ENCODE measurements around the gene SUMF2. TPM values are rescaled to one million over a fixed set of nuclear protein-coding genes. Genes with fewer than 3 reads are reported as not detected.
"Not testable (repeated sequence)": the region's sequence is repeated elsewhere in the genome, so short reads cannot be mapped to it uniquely, and the experiment has no call there.

The SUMF2 gene
- total RNA-seq, 1 experiment from 2014 or later: 99.6 TPM

DNA sequence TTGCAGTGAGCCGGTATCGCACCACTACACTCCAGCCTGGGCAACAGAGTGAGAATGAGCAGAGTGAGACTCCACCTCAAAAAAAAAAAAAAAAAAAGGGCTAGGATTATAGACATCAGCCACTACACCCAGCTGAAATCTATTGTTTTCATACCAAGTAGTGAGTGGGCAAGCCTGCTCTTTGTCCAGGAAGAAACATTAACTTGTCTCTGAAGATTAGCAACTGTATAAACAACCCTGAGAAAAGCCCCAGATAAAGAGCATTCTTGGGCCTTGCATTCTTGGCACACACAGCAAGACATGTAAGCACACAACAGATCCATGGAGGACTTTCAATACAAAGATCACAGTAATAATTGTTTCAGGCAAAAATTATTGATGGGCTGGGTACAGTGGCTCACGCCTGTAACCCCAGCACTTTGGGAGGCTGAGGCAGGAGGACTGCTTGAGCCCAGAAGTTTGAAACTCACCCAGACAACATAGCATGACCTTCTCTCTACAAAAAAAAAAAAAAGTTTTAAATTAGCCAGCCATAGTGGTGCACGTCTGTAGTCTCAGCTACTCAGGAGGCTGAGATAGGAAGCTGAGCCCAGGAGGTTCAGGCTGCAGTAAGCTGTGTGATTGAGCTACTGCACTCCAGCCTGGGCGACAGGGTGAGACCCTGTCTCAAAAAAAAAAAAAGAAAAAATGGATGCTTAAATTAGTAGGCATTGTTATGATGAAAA lies 17.2 kb upstream of the SUMF2 start:
- Mint-ChIP-seq H3K27me3 (ENCODE audit: low read depth) (no peaks in the 10 kb centered on the region), H3K36me3 (peaks cover 17% of the 10 kb centered on the region), H3K27ac (no peak overlapping the region), H3K9me3 (no peaks in the 10 kb centered on the region), H3K4me1 (peaks cover 4% of the 10 kb centered on the region; the same call in 1 of the 2 replicates), H3K4me3 (no peak overlapping the region)
- DNase-seq (ENCODE audit: low spot score) (no peak), ATAC-seq (no peak)
- TF ChIP-seq KAT7 (CRISPR knock-in tag; IDR thresholded peaks at IDR 0.05; ENCODE audit: borderline replicate concordance): no peak
- no peak for TF ChIP-seq GABPB1 (CRISPR knock-in tag; IDR thresholded peaks at IDR 0.05)
- no peak for TF ChIP-seq IRF2 (CRISPR knock-in tag; IDR thresholded peaks at IDR 0.05; ENCODE audit: borderline replicate concordance, low read depth)
- no peak for TF ChIP-seq ZNF219 (CRISPR knock-in tag; IDR thresholded peaks at IDR 0.05; ENCODE audit: borderline replicate concordance)
- TF ChIP-seq, protein P1, sequence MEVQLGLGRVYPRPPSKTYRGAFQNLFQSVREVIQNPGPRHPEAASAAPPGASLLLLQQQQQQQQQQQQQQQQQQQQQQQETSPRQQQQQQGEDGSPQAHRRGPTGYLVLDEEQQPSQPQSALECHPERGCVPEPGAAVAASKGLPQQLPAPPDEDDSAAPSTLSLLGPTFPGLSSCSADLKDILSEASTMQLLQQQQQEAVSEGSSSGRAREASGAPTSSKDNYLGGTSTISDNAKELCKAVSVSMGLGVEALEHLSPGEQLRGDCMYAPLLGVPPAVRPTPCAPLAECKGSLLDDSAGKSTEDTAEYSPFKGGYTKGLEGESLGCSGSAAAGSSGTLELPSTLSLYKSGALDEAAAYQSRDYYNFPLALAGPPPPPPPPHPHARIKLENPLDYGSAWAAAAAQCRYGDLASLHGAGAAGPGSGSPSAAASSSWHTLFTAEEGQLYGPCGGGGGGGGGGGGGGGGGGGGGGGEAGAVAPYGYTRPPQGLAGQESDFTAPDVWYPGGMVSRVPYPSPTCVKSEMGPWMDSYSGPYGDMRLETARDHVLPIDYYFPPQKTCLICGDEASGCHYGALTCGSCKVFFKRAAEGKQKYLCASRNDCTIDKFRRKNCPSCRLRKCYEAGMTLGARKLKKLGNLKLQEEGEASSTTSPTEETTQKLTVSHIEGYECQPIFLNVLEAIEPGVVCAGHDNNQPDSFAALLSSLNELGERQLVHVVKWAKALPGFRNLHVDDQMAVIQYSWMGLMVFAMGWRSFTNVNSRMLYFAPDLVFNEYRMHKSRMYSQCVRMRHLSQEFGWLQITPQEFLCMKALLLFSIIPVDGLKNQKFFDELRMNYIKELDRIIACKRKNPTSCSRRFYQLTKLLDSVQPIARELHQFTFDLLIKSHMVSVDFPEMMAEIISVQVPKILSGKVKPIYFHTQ (CRISPR knock-in tag; IDR thresholded peaks at IDR 0.05): no peak
- TF ChIP-seq NR1H2 (CRISPR knock-in tag; IDR thresholded peaks at IDR 0.05): no peak
- TF ChIP-seq PRRX2 (CRISPR knock-in tag; IDR thresholded peaks at IDR 0.05): no peak
- no peak for TF ChIP-seq FOXP1 (CRISPR knock-in tag; IDR thresholded peaks at IDR 0.05; ENCODE audit: borderline replicate concordance)
- TF ChIP-seq, protein P2, sequence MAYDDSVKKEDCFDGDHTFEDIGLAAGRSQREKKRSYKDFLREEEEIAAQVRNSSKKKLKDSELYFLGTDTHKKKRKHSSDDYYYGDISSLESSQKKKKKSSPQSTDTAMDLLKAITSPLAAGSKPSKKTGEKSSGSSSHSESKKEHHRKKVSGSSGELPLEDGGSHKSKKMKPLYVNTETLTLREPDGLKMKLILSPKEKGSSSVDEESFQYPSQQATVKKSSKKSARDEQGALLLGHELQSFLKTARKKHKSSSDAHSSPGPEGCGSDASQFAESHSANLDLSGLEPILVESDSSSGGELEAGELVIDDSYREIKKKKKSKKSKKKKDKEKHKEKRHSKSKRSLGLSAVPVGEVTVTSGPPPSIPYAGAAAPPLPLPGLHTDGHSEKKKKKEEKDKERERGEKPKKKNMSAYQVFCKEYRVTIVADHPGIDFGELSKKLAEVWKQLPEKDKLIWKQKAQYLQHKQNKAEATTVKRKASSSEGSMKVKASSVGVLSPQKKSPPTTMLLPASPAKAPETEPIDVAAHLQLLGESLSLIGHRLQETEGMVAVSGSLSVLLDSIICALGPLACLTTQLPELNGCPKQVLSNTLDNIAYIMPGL (CRISPR knock-in tag; IDR thresholded peaks at IDR 0.05): no peak
- no peak for TF ChIP-seq ELF4 (CRISPR knock-in tag; IDR thresholded peaks at IDR 0.05; ENCODE audit: low read depth)
- TF ChIP-seq ZNF138 (CRISPR knock-in tag; conservative IDR thresholded peaks at IDR 0.05): no peak
- TF ChIP-seq, protein P3, sequence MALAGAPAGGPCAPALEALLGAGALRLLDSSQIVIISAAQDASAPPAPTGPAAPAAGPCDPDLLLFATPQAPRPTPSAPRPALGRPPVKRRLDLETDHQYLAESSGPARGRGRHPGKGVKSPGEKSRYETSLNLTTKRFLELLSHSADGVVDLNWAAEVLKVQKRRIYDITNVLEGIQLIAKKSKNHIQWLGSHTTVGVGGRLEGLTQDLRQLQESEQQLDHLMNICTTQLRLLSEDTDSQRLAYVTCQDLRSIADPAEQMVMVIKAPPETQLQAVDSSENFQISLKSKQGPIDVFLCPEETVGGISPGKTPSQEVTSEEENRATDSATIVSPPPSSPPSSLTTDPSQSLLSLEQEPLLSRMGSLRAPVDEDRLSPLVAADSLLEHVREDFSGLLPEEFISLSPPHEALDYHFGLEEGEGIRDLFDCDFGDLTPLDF (CRISPR knock-in tag; IDR thresholded peaks at IDR 0.05): no peak
- TF ChIP-seq RORB (CRISPR knock-in tag; IDR thresholded peaks at IDR 0.05): no peak
- no peak for TF ChIP-seq HMGA2 (CRISPR knock-in tag; IDR thresholded peaks at IDR 0.05)
- TF ChIP-seq, protein P4, sequence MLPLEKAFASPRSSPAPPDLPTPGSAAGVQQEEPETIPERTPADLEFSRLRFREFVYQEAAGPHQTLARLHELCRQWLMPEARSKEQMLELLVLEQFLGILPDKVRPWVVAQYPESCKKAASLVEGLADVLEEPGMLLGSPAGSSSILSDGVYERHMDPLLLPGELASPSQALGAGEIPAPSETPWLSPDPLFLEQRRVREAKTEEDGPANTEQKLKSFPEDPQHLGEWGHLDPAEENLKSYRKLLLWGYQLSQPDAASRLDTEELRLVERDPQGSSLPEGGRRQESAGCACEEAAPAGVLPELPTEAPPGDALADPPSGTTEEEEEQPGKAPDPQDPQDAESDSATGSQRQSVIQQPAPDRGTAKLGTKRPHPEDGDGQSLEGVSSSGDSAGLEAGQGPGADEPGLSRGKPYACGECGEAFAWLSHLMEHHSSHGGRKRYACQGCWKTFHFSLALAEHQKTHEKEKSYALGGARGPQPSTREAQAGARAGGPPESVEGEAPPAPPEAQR (CRISPR knock-in tag; IDR thresholded peaks at IDR 0.05): no peak
- no peak for TF ChIP-seq NFYB (CRISPR knock-in tag; conservative IDR thresholded peaks at IDR 0.05; ENCODE audit: low read depth)
- TF ChIP-seq, protein P5, sequence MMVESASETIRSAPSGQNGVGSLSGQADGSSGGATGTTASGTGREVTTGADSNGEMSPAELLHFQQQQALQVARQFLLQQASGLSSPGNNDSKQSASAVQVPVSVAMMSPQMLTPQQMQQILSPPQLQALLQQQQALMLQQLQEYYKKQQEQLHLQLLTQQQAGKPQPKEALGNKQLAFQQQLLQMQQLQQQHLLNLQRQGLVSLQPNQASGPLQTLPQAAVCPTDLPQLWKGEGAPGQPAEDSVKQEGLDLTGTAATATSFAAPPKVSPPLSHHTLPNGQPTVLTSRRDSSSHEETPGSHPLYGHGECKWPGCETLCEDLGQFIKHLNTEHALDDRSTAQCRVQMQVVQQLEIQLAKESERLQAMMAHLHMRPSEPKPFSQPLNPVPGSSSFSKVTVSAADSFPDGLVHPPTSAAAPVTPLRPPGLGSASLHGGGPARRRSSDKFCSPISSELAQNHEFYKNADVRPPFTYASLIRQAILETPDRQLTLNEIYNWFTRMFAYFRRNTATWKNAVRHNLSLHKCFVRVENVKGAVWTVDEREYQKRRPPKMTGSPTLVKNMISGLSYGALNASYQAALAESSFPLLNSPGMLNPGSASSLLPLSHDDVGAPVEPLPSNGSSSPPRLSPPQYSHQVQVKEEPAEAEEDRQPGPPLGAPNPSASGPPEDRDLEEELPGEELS (CRISPR knock-in tag; IDR thresholded peaks at IDR 0.05): no peak
- TF ChIP-seq ZNF396 (CRISPR knock-in tag; IDR thresholded peaks at IDR 0.05; ENCODE audit: borderline replicate concordance): no peak
- no peak for TF ChIP-seq ZNF317 (CRISPR knock-in tag; IDR thresholded peaks at IDR 0.05; ENCODE audit: borderline replicate concordance, low read depth)
- POLR2A ChIA-PET: no interaction called here
- CTCF ChIA-PET: no interaction called here

DNA sequence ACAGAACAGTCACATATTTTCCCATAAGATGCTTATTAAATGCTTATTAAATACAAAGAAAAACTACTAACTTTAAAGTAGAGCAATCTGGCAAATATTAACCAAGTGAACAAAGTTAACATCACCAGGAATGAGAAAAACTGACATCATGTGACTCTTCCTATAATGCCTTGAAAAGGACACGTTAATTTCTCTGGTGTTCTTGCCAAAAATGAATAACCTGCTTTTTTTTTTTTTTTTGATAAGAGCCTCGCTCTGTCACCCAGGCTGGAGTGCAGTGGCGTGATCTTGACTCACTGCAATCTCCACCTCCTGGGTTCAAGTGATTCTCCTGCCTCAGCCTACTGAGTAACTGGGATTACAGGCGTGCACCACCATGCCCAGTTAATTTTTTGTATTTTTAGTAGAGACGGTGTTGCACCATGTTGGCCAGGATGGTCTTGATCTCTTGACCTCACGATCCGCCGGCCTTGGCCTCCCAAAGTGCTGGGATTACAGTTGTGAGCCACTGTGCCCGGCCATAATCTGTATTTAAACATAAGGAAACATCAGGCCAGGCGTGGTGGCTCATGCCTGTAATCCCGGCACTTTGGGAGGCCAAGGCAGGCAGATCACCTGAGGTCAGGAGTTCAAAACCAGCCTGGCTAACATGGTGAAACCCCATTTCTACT lies 16.5 kb upstream of the SUMF2 start:
- peaks cover 14% of the 10 kb centered on the region for H3K36me3 Mint-ChIP-seq
- H3K4me3 Mint-ChIP-seq; H3K27ac Mint-ChIP-seq; H3K27me3 Mint-ChIP-seq (ENCODE audit: low read depth); H3K9me3 Mint-ChIP-seq; ATAC-seq; POLR2A ChIA-PET; H3K4me1 Mint-ChIP-seq; DNase-seq (ENCODE audit: low spot score); CTCF ChIA-PET: not testable (repeated sequence)
